ENCODE results near the gene CELA2B.

- TF ChIP-seq POLR2A (IDR thresholded peaks at IDR 0.05) (no peak), CTCF (IDR thresholded peaks at IDR 0.05) (no peak), EP300 (IDR thresholded peaks at IDR 0.05) (no peak)
Measured at GRCh38 chr1:15433471-15433870, 42.4 kb upstream of the CELA2B start.
